Kidney (tissue), 14 donors: ENCODE measurements around the gene PEAR1. TPM values are rescaled to one million over a fixed set of nuclear protein-coding genes. Genes with fewer than 3 reads are reported as not detected.

Source experiments
- DNase-seq, 5 donors: peaks; one replicate each; pipeline ENCODE4 v3.0.0-alpha.2; 2013 to 2020
- FAIRE-seq: peaks from 2 replicates; lab custom pipeline; 2012; peaks lifted over from hg19 to GRCh38; lab: Jason Lieb, UNC
- H3K27ac ChIP-seq, 2 donors: one replicate each; pipeline ENCODE4 v1.7.0; 2013; ENCODE audit warnings: low read depth in 2 of 2, low read length in 2 of 2, inconsistent platforms in 1 of 2
- H3K27me3 ChIP-seq: one replicate; pipeline ENCODE4 v1.7.1; 2013; ENCODE audit warnings: low read length, inconsistent platforms; ENCODE audit not compliant: control insufficient read depth, insufficient read depth
- H3K36me3 ChIP-seq, 3 donors: one replicate each; pipeline versions ENCODE4 v1.7.0 to v1.7.1; 2013; ENCODE audit warnings: low read length in 3 of 3, control low read depth in 1 of 3, inconsistent platforms in 1 of 3; ENCODE audit not compliant: insufficient read depth in 3 of 3, control insufficient read depth in 2 of 3
- H3K4me1 ChIP-seq, 3 donors: one replicate each; pipeline versions ENCODE4 v1.7.0 to v1.7.1; 2013; ENCODE audit warnings: low read length in 3 of 3, inconsistent platforms in 1 of 3, low read depth in 1 of 3; ENCODE audit not compliant: control insufficient read depth in 2 of 3, insufficient read depth in 2 of 3
- H3K4me3 ChIP-seq, 3 donors: one replicate each; pipeline versions ENCODE4 v1.7.0 to v1.8.1; 2013; ENCODE audit warnings: low read length in 3 of 3, control low read depth in 1 of 3, inconsistent platforms in 1 of 3
- H3K9ac ChIP-seq, 3 donors: one replicate each; pipeline versions ENCODE4 v1.7.0 to v1.7.1; 2013; ENCODE audit warnings: low read length in 3 of 3, control low read depth in 1 of 3, inconsistent platforms in 1 of 3
- H3K9me3 ChIP-seq, 3 donors: one replicate each; pipeline versions ENCODE4 v1.7.0 to v1.7.1; 2013; ENCODE audit warnings: low read length in 3 of 3, control low read depth in 1 of 3, inconsistent platforms in 1 of 3; ENCODE audit not compliant: control insufficient read depth in 2 of 3, insufficient read depth in 1 of 3
- CTCF ChIP-seq: IDR thresholded peaks from 3 replicates; pipeline ENCODE4 v1.5.1; 2012; ENCODE audit warnings: mild to moderate bottlenecking, moderate library complexity, borderline replicate concordance; ENCODE audit not compliant: insufficient read depth; ENCODE audit errors: extremely low read depth
- intact Hi-C: fragments of 100-400 bp; cut with DNase I; formaldehyde crosslinking; loops from one replicate; pipeline ENCODE4 v1.11.1; 2022
- polyA plus RNA-seq: library from polyadenylated mRNA; stranded (reverse); fragments of 350-450 nt; fragmentation: Illumina TruSeq; extraction: RNeasy Lipid Tissue Mini Kit (QIAGEN cat#74804); gene quantifications from one replicate; pipeline ENCODE4 v1.2.3, GENCODE V29; 2014; ENCODE audit warnings: low read depth, low replicate concordance; ENCODE audit not compliant: insufficient read depth
- total RNA-seq: library from RNA; stranded (reverse); fragmentation: NEBNext Ultra II Directional; extraction: Animal tissue kit (Norgen Biotek cat#: 25700); gene quantifications from one replicate; pipeline ENCODE4 v1.2.1, GENCODE V29; 2021
- donor health status: control.
- donor health status: control.
- donor health status: control.
- donor health status: control.
- donor health status: control.
- donor health status: DM: yes; HTN: yes; CAD: no.
- donor health status: Normal renal cell carcinoma (clear cell type).

Gene PEAR1
- total and polyA plus RNA-seq, 2 donors from 2014 or later = 4.5 to 17.2 TPM

- Histone ChIP-seq H3K27me3 (no peaks in the 10 kb centered on the region), H3K27ac (no peak overlapping the region), H3K36me3 (peaks cover 4 to 78% (median 54%) of the 10 kb centered on the region in 3 donors), H3K9me3 (no peaks in the 10 kb centered on the region), H3K9ac (no peak overlapping the region), H3K4me1 (no peaks in the 10 kb centered on the region), H3K4me3 (no peak overlapping the region)
- DNase-seq (no peak), FAIRE-seq (no peak)
- TF ChIP-seq CTCF = no peak
- intact Hi-C loops = no loop called here
These were observed 54.5 kb downstream of the PEAR1 start for GRCh38 chr1:156947818-156948525.

DNA sequence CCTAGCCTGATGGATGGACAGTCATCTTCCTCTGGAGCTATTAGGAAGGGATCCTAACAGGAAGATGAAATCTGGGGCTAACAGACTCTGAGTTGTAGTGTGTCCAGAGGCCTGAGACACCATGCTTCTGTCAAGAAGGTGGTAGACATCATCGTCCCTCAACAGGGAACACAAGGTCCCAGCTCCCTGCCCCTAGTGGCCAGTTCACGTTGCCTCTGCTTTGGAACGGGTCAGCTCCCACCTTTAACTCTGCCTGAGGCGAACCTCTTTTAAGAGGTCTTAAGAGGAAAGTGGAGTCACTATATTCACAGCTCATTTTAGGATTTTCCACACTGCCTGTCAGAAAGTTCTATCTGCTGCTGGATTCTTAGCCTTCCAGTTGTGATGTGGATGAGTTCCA lies 55.2 kb downstream of the PEAR1 start:
- H3K9ac ChIP-seq = no peak overlapping the region
- no peaks in the 10 kb centered on the region for H3K4me1 ChIP-seq
- DNase-seq (no peak), FAIRE-seq (no peak)
- H3K9me3 ChIP-seq = no peaks in the 10 kb centered on the region
- H3K4me3 ChIP-seq = no peak overlapping the region
- intact Hi-C loops = no loop called here
- no peak overlapping the region for H3K27ac ChIP-seq
- H3K27me3 ChIP-seq = no peaks in the 10 kb centered on the region
- peaks cover 4 to 73% (median 51%) of the 10 kb centered on the region in 3 donors for H3K36me3 ChIP-seq
- no peak for TF ChIP-seq CTCF

- no peaks in the 10 kb centered on the region for H3K4me1 ChIP-seq
- no peaks in the 10 kb centered on the region for H3K9me3 ChIP-seq
- DNase-seq = no peak
- no peak overlapping the region for H3K9ac ChIP-seq
- H3K4me3 ChIP-seq = no peak overlapping the region
- no peak for FAIRE-seq
- TF ChIP-seq CTCF = no peak
- peaks cover 4 to 69% (median 47%) of the 10 kb centered on the region in 3 donors for H3K36me3 ChIP-seq
- intact Hi-C loops = no loop called here
- no peak overlapping the region for H3K27ac ChIP-seq
- no peaks in the 10 kb centered on the region for H3K27me3 ChIP-seq
These were observed 55.6 kb downstream of the PEAR1 start for GRCh38 chr1:156949127-156949526.

DNA sequence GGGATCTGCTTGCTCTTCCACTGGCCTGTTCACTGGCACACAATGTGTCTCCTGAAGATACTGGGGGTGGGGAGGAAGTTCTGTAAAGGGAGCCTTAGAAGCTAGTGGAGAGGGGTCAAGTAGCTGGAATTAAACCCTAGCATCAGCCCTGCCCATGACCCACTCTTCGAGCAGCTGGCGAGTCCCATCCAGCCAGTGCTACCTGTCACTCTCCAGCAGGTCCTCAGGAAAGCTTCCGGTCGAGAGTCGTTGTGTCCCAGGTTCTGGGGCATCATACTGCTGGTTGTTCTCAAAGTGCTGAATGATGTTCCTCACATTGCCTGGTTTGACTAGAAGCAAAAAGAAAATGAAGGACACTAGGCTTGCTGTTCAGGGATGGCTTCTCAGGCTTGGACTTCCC lies 57.9 kb downstream of the PEAR1 start:
- Histone ChIP-seq H3K4me3 (no peak overlapping the region), H3K27me3 (no peaks in the 10 kb centered on the region), H3K9ac (no peak overlapping the region), H3K4me1 (no peaks in the 10 kb centered on the region), H3K36me3 (peaks cover 4 to 58% (median 41%) of the 10 kb centered on the region in 3 donors), H3K27ac (no peak overlapping the region), H3K9me3 (no peaks in the 10 kb centered on the region)
- DNase-seq (no peak), FAIRE-seq (no peak)
- intact Hi-C loops = no loop called here
- no peak for TF ChIP-seq CTCF
